ENCODE results near the gene CHD5.

The CHD5 gene

GRCh38 chr1:6106321-6106731 lies 73.8 kb downstream of the CHD5 start (continued):
- no peak for TF ChIP-seq PPARA (CRISPR knock-in tag; IDR thresholded peaks at IDR 0.05; ENCODE audit: borderline replicate concordance)

- no peak for ATAC-seq
- no peak for TF ChIP-seq ZC3H10 (CRISPR knock-in tag; IDR thresholded peaks at IDR 0.05)
- TF ChIP-seq BACH2 (CRISPR knock-in tag; IDR thresholded peaks at IDR 0.05; ENCODE audit: borderline replicate concordance), result no peak
- no peak for TF ChIP-seq ZFP30 (CRISPR knock-in tag; IDR thresholded peaks at IDR 0.05)
- TF ChIP-seq TOX (CRISPR knock-in tag; IDR thresholded peaks at IDR 0.05; ENCODE audit: borderline replicate concordance), result no peak
- no peak for TF ChIP-seq PATZ1 (CRISPR knock-in tag; IDR thresholded peaks at IDR 0.05; ENCODE audit: borderline replicate concordance)
- no peak for TF ChIP-seq CSRNP3 (CRISPR knock-in tag; IDR thresholded peaks at IDR 0.05)
- no peak for TF ChIP-seq CSDC2 (CRISPR knock-in tag; IDR thresholded peaks at IDR 0.05)
- no peak for TF ChIP-seq CREB5 (CRISPR knock-in tag; IDR thresholded peaks at IDR 0.05; ENCODE audit: low read depth)
- TF ChIP-seq POU6F1 (CRISPR knock-in tag; IDR thresholded peaks at IDR 0.05; ENCODE audit: borderline replicate concordance, low read depth), result no peak
- TF ChIP-seq ZNF565 (CRISPR knock-in tag; conservative IDR thresholded peaks at IDR 0.05; ENCODE audit: low read depth), result no peak
Measured at GRCh38 chr1:6105763-6106162, 74.4 kb downstream of the CHD5 start.

GRCh38 chr1:6105218-6105679 lies 74.9 kb downstream of the CHD5 start:
- no peak for ATAC-seq
- no peak for TF ChIP-seq PPARA (CRISPR knock-in tag; IDR thresholded peaks at IDR 0.05; ENCODE audit: borderline replicate concordance)
- no peak for TF ChIP-seq CSDC2 (CRISPR knock-in tag; IDR thresholded peaks at IDR 0.05)
- no peak for TF ChIP-seq ZFP3 (CRISPR knock-in tag; IDR thresholded peaks at IDR 0.05)
- no peak for TF ChIP-seq ZC3H10 (CRISPR knock-in tag; IDR thresholded peaks at IDR 0.05)
- no peak for TF ChIP-seq TCF4 (CRISPR knock-in tag; IDR thresholded peaks at IDR 0.05; ENCODE audit: borderline replicate concordance)
- TF ChIP-seq POU6F1 (CRISPR knock-in tag; IDR thresholded peaks at IDR 0.05; ENCODE audit: borderline replicate concordance, low read depth), result no peak
- no peak for TF ChIP-seq GLIS3 (CRISPR knock-in tag; IDR thresholded peaks at IDR 0.05)
- TF ChIP-seq ZNF8 (CRISPR knock-in tag; IDR thresholded peaks at IDR 0.05), result no peak

GRCh38 chr1:6104631-6105030 lies 75.5 kb downstream of the CHD5 start:
- TF ChIP-seq GLIS3 (CRISPR knock-in tag; IDR thresholded peaks at IDR 0.05) (no peak), ESRRG (CRISPR knock-in tag; IDR thresholded peaks at IDR 0.05) (no peak), TCF4 (CRISPR knock-in tag; IDR thresholded peaks at IDR 0.05; ENCODE audit: borderline replicate concordance) (no peak), POU6F1 (CRISPR knock-in tag; IDR thresholded peaks at IDR 0.05; ENCODE audit: borderline replicate concordance, low read depth) (no peak), TSHZ2 (CRISPR knock-in tag; IDR thresholded peaks at IDR 0.05) (no peak), PPARA (CRISPR knock-in tag; IDR thresholded peaks at IDR 0.05; ENCODE audit: borderline replicate concordance) (no peak), ZNF8 (CRISPR knock-in tag; IDR thresholded peaks at IDR 0.05) (no peak)
- no peak for ATAC-seq

Data from SK-N-SH treated with all-trans-retinoic acid at 6 μM for 48 hours (cell line).